Keratinocyte (primary cell): ENCODE data around the gene RCSD1.

ENCODE experiments used
- CTCF ChIP-seq, 3 experiments: IDR thresholded peaks in 1 of 3; conservative IDR thresholded peaks in 1 of 3; optimal IDR thresholded peaks in 1 of 3; 2 replicates in 2 of 3; 3 replicates in 1 of 3; pipeline versions ENCODE3 to v1.5.1; 2011; ENCODE audit warnings: low read length in 3 of 3, mild to moderate bottlenecking in 3 of 3, moderate library complexity in 2 of 3, control low read depth in 1 of 3, inconsistent platforms in 1 of 3; ENCODE audit not compliant: insufficient read depth in 2 of 3; ENCODE audit errors: extremely low read depth in 1 of 3
- EZH2 ChIP-seq: IDR thresholded peaks from one replicate; pipeline ENCODE4 v1.6.1; 2012; ENCODE audit warnings: inconsistent platforms, mild to moderate bottlenecking, low read length, moderate library complexity

- TF ChIP-seq CTCF (optimal IDR thresholded peaks at IDR 0.05 in 1 of 3, IDR thresholded peaks at IDR 0.05 in 1 of 3, conservative IDR thresholded peaks at IDR 0.05 in 1 of 3; ENCODE audit: extremely low read depth in 1 of 3, insufficient read depth in 2 of 3, low read length in 3 of 3), result no peak
- no peak for TF ChIP-seq EZH2
These were observed 77.2 kb downstream of the RCSD1 start for GRCh38 chr1:167706931-167707877.
